Esophagus muscularis mucosa (tissue), 4 donors: ENCODE data around the gene TCAP.

ENCODE experiments used
- EP300 ChIP-seq: sonication (generic); formaldehyde crosslinking; IDR thresholded peaks from one replicate; pipeline ENCODE4 v1.6.1; 2017; ENCODE audit warnings: antibody characterized with exemption
- POLR2A ChIP-seq: fragments of 450-650 bp; IDR thresholded peaks from one replicate; pipeline ENCODE4 v1.6.1; 2017; ENCODE audit warnings: antibody characterized with exemption, moderate library complexity, mild to moderate bottlenecking, low read depth
- POLR2AphosphoS5 ChIP-seq, 2 donors: sonication (generic); formaldehyde crosslinking; IDR thresholded peaks; one replicate each; pipeline ENCODE4 v1.6.1; 2017; ENCODE audit warnings: antibody characterized with exemption in 2 of 2
- TF ChIP-seq, protein P1 (sequence below), 3 experiments: fragments of 200-600 bp in 2 of 3; fragments of 450-650 bp in 1 of 3; sonication (generic) in 2 of 3; IDR thresholded peaks; one replicate each; pipeline ENCODE4 v1.5.1; 2017 to 2019; ENCODE audit warnings: antibody characterized with exemption in 3 of 3, mild to moderate bottlenecking in 2 of 3, moderate library complexity in 1 of 3

GRCh38 chr17:39619786-39620101, 45.4 kb upstream of the TCAP start:
- no peak for TF ChIP-seq EP300
- TF ChIP-seq POLR2AphosphoS5 (IDR thresholded peaks at IDR 0.05), result no peak
- TF ChIP-seq, protein P1, sequence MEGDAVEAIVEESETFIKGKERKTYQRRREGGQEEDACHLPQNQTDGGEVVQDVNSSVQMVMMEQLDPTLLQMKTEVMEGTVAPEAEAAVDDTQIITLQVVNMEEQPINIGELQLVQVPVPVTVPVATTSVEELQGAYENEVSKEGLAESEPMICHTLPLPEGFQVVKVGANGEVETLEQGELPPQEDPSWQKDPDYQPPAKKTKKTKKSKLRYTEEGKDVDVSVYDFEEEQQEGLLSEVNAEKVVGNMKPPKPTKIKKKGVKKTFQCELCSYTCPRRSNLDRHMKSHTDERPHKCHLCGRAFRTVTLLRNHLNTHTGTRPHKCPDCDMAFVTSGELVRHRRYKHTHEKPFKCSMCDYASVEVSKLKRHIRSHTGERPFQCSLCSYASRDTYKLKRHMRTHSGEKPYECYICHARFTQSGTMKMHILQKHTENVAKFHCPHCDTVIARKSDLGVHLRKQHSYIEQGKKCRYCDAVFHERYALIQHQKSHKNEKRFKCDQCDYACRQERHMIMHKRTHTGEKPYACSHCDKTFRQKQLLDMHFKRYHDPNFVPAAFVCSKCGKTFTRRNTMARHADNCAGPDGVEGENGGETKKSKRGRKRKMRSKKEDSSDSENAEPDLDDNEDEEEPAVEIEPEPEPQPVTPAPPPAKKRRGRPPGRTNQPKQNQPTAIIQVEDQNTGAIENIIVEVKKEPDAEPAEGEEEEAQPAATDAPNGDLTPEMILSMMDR (IDR thresholded peaks at IDR 0.05), result no peak
- no peak for TF ChIP-seq POLR2A
